NCI-H345 treated with DMSO at 0.1 percent for 48 hours (cell line): ENCODE measurements around the gene ATOH8.

Experiments used
- DNase-seq: peaks from one replicate; lab custom pipeline; 2025; ENCODE audit not compliant: unreplicated experiment; lab: John Stamatoyannopoulos, UW

The ATOH8 gene

DNA sequence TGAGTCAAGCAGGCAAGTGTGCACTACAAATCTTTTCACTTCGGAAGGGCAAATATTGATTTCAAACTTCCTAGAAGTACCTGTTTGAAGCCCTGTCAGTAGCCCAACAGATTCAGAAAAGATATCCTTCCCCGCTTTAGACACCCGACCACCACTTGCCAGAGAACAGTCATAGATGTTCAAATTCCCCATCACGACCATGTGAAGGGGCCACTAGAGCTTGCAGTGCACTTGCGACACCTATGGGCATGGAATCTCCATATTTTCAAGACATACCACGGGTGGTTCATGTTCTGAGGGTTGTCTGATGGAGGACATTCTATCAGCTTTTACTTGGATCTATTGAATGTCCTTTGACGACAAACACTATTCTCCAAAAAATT is 35.8 kb upstream of the ATOH8 start:
- no peak for DNase-seq

DNA sequence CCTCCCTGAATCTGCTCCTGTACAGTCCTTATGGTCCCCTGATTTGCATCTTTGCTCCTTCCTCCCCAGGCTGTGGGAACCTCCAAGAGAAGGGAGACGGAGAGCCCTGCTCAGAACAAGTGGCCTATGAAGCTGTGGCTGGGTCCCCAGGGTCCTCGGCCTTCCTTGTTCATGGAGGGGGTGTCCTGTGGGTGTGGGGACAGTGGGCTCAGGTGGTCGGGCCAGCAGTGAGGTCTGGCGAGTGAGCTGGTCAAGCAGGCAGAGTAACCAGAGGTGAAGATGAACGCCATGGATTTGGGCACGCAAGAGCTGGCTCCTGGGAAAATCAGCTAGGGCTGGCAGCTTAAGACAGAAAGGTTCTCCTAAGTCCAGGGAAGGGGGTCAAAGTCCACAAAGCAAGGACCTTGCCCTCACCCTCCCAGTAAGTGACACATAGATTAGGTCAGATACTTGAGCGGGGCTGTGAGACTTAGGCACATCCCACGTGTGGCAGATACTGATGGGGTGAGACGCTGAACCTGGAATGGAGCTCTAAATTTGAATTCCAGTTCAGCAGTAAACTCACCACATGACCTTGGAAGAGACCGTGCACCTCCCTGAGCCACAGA is 34.8 kb upstream of the ATOH8 start:
- DNase-seq: no peak

DNA sequence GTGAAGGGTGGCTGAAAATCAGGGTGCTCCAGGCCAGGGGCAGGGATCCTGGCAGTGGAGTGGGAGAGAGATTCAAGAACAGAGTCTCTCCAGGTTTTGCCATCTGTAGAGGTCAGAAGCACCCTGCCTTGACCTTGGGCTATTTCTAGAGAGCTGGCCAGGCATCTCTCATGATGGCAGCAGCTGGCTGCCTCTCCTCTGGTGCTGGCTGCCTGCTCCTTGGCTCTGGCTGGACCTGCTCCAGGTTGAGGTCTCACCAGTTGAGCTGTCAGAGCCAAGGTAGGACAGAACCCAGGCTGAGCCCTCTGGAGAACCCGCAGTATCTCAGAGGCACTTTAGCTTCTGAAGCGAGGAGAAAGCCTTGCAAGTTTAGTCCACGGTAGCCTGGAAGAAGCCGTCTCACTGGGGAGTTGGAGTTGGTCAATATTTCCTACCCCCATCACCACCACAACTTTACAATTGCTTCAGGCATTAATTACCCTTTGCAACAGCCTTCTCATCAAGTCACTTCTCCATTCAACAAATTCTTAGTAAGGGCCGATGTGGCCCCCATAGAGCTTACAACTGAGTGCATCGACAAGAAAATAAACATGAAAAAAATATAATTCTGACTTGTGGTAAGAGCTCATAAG is 34.1 kb upstream of the ATOH8 start:
- no peak for DNase-seq

GRCh38 chr2:85720533-85720932 is 33.3 kb upstream of the ATOH8 start:
- DNase-seq: no peak

GRCh38 chr2:85721641-85722040 is 32.1 kb upstream of the ATOH8 start:
- DNase-seq: no peak

GRCh38 chr2:85722519-85722918 is 31.3 kb upstream of the ATOH8 start:
- no peak for DNase-seq

- DNase-seq: no peak
These were observed 30.0 kb upstream of the ATOH8 start for GRCh38 chr2:85723707-85724360.

- DNase-seq: no peak
These were observed 29.0 kb upstream of the ATOH8 start for GRCh38 chr2:85724731-85725181.

- no peak for DNase-seq
These were observed 28.3 kb upstream of the ATOH8 start for GRCh38 chr2:85725451-85725850.

DNA sequence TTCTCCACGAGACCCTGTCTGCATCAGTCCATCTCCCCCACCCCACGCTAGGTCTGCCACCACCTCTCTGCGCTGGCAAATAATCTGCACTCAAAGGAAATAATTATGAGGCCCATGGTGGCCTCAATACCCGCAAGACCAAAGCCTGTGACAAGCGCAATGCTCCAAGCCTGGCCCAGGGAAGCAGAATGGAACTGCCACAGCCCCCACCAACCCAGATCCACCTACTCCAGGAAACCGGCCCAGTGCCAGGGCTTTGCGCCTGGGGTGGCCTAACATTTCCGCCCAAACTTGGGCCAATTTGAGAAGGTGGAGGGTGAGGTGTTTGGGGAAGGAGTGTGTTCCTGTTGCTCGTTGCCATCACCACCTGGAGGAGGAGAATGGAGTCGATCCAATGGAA is 26.0 kb upstream of the ATOH8 start:
- DNase-seq: no peak

DNA sequence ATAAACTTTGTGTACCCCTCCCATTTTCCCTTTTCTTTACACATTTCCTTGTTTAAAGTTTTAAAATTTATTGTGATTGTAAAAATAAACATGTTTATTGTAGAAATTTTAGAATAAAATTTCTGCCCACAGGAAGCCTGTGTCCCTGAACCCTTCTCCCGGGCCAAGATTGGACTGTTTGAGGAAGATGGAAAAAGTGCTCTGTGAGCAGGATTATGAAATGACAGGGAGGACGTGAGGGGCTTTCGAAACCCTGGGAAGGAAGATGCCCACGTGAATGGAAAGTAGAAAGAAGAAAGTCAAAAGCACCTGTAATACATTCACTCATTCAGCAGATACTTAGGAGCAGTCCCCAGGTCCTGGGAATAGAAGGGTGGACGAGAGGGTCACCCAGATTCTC is 25.4 kb upstream of the ATOH8 start:
- DNase-seq: no peak

DNA sequence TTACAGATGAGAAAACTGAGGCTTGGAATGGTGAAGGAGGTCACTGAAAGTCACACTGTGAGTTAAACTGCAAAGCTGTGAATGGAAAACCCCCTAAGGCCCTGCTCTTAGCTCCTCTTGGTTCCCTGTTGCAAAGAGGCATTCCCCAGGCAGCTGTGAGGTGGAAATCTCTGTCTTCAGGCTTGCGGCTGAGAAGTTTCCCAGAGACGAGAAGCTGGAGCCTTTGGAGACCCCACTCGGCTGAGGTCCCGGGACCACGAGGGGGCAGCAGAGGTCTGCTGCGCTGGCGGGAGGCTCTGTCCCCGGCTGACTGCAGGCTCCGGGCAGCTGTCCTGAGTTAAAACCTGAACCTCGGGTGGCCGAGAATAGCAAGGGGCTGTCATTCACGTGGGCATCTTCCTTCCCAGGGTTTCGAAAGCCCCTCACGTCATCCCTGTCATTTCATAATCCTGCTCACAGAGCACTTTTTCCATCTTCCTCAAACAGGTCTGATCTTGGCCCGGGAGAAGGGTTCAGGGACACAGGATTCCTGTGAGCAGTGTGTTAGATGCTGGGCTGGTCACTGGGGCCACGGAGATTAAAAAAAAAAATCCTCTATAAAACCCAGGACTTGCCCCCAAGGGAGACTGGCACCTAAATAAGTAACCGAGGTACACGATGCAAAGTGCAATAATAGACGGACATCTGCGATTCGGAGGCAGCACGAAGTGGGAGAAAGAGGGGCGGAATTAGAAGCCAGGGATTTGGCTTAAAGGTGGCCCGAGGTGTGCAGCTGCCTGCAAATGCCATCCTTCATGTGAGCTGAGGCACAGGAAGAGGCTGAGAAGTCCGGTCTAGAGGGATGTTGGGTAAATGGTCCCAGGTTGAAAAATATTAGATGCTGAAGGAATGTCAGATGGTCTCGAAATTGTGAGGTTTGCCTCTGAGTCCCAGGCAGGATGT is 24.6 kb upstream of the ATOH8 start:
- peak; percentile 25 for DNase-seq

- no peak for DNase-seq
These were observed 23.8 kb upstream of the ATOH8 start for GRCh38 chr2:85729825-85730510.

DNA sequence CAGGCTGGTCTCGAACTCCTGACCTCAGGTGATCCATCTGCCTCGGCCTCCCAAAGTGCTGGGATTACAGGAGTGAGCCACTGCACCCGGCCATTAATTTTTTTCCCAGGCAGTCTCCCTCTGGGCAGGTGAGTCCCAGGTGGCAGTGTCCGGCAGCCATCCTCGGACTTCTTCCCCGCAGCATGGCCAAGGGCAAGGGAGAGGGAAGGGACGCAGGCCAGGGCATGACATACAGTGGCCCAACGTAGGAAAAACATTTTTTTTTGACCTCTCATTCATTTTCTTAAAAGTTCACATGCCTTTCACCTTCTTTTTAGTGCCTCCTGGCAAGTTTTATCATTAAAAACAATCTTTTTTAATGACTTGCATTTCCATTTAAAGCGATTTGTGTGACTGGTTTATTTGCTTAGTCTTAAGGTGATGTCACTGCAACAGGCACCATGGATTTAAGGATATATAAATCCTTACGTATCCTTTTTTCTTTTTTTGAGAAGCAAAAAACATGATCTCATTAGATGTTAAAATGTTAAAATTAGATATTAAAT is 23.0 kb upstream of the ATOH8 start:
- no peak for DNase-seq

DNA sequence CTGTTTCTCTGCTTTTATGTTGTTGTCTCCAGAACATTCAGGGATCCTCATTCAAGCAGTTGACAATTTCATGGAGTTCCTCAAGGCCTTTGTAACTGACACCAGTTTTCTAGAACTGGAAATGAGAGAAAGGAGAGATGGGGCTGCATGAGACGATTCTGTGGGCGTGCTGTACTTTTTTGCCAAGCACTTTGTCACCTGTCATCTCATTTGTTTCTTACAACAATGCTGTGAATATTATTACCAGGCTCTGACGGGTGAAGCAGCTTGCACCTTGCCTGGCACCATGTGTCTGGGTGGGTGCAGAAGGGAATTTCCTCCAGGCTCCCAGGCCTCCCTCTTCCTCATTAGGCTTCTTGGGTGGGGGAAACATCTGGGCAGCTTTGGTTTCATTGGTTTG is 22.2 kb upstream of the ATOH8 start:
- no peak for DNase-seq

- no peak for DNase-seq
These were observed 21.2 kb upstream of the ATOH8 start for GRCh38 chr2:85732467-85733120.

DNA sequence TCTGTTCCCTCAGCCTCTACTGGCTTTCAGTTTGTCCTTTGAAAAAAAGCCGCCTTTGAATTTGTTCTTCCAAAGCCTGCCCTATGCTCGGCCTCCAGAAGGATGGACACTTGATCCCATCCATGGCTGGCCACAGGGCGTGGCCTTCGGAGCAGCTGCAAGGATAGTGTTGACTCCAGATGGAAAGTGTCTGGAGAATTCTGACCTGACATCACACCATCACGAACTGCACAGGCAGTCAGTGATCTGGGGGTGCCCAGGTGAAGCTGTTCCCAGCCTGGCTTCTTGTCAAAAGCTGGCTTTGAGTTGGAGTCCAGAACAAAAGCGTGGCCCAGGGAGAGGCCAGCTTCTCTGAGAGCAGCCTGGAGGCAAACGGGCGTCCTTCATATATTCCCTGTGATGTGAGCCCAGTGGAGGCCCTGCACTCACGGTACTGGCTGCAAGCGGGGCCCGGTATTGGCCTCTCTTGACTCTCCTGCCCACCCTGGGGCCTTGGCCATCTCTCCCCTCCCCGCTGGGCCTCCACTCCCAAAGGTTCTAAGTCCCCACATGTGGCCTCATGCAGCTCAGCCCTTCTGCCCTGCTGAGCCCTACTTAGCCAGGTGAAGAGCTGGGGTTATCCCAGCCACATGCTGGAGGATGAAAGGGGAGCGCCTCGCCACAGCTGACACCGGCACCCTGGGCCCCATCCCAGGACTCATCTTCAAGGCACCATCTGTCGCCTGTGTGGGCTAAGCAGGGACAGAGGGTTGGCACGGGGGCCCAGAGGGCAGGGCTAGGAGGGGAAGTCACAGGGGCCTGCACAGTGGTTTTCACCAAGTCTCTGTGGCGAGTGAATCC is 20.4 kb upstream of the ATOH8 start:
- no peak for DNase-seq

DNA sequence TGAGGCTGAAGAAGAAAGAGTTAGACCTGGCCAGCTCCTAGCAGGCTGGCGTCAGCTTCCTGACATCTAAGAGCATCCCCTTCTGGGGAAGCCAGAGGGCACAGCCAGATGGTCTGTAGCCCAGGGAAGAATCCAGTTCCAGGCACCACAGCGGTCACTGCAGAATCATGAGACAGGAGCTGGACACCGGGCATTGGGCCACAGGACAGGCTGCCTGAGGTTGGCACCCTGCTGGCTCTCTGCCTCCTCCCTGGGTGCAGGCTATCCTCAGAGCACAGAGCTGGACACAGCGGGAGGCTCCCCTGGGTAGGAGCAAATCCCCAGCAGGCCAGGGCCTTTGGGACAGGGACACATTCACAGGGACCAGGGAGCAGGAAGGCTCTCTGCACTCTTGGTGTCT is 19.8 kb upstream of the ATOH8 start:
- DNase-seq: no peak

- no peak for DNase-seq
These were observed 18.7 kb upstream of the ATOH8 start for GRCh38 chr2:85734942-85735608.
